HG03175 (cell line): ENCODE data around the gene GGA3.
"Not testable (repeated sequence)": the region's sequence is repeated elsewhere in the genome, so short reads cannot be mapped to it uniquely, and the experiment has no call there.

Experiments
- ATAC-seq: cut with Tn5 transposase; IDR thresholded peaks from one replicate; pipeline ENCODE4 v1.9.1; 2021; ENCODE audit warnings: mild to moderate bottlenecking, moderate library complexity; ENCODE audit not compliant: unreplicated experiment

The GGA3 gene

GRCh38 chr17:75227729-75228128 lies 33.7 kb downstream of the GGA3 start:
- no peak for ATAC-seq

- no peak for ATAC-seq
These were observed 36.4 kb downstream of the GGA3 start for GRCh38 chr17:75225016-75225415.

- ATAC-seq = no peak
These were observed 41.6 kb downstream of the GGA3 start for GRCh38 chr17:75219815-75220214.

- ATAC-seq = no peak
These were observed 43.3 kb downstream of the GGA3 start for GRCh38 chr17:75218131-75218530.

GRCh38 chr17:75209061-75209460 lies 52.3 kb downstream of the GGA3 start:
- no peak for ATAC-seq

GRCh38 chr17:75208161-75208560 lies 53.2 kb downstream of the GGA3 start:
- no peak for ATAC-seq

- ATAC-seq = no peak
These were observed 53.6 kb downstream of the GGA3 start for GRCh38 chr17:75207760-75208159.

GRCh38 chr17:75207050-75207407 lies 54.4 kb downstream of the GGA3 start:
- not testable (repeated sequence) for ATAC-seq

- no peak for ATAC-seq
These were observed 55.6 kb downstream of the GGA3 start for GRCh38 chr17:75205793-75206163.

- peak; percentile 83 for ATAC-seq
These were observed 56.2 kb downstream of the GGA3 start, which contains the start of gene NUP85 for GRCh38 chr17:75205037-75205792. NUP85 (plus strand) TSS chr17:75205679; CDS start chr17:75205762, 83 bp downstream.

- no peak for ATAC-seq
These were observed 61.4 kb downstream of the GGA3 start for GRCh38 chr17:75199886-75200618.

GRCh38 chr17:75194879-75195278 lies 66.5 kb downstream of the GGA3 start:
- no peak for ATAC-seq

GRCh38 chr17:75191584-75191983 lies 69.8 kb downstream of the GGA3 start:
- ATAC-seq = no peak

GRCh38 chr17:75188614-75189013 lies 72.8 kb downstream of the GGA3 start:
- ATAC-seq = no peak
